SK-MEL-5 (cell line): Measurements from ENCODE around the gene KCNE4. TPM values are rescaled to one million over a fixed set of nuclear protein-coding genes. Genes with fewer than 3 reads are reported as not detected.

ENCODE experiments used
- DNase-seq: peaks from one replicate; pipeline ENCODE4 v3.0.0-alpha.2; 2016; ENCODE audit warnings: low read depth, low spot score
- in situ Hi-C: cut with HindIII; loops from 2 replicates; pipeline ENCODE4 v1.10.0; 2016; ENCODE audit warnings: low sequenced_read_pairs, high pct_unique_total_duplicates, low pct_unique_long_range_greater_than_20kb
- total RNA-seq: library from RNA; depleted of rRNA; stranded (reverse); fragments of >200 nt; shearing (Covaris generic); gene quantifications from 2 replicates; pipeline ENCODE4 v1.2.3, GENCODE V29; 2014

KCNE4 gene
- total RNA-seq, 1 experiment from 2014 or later, result 13.7 TPM

DNA sequence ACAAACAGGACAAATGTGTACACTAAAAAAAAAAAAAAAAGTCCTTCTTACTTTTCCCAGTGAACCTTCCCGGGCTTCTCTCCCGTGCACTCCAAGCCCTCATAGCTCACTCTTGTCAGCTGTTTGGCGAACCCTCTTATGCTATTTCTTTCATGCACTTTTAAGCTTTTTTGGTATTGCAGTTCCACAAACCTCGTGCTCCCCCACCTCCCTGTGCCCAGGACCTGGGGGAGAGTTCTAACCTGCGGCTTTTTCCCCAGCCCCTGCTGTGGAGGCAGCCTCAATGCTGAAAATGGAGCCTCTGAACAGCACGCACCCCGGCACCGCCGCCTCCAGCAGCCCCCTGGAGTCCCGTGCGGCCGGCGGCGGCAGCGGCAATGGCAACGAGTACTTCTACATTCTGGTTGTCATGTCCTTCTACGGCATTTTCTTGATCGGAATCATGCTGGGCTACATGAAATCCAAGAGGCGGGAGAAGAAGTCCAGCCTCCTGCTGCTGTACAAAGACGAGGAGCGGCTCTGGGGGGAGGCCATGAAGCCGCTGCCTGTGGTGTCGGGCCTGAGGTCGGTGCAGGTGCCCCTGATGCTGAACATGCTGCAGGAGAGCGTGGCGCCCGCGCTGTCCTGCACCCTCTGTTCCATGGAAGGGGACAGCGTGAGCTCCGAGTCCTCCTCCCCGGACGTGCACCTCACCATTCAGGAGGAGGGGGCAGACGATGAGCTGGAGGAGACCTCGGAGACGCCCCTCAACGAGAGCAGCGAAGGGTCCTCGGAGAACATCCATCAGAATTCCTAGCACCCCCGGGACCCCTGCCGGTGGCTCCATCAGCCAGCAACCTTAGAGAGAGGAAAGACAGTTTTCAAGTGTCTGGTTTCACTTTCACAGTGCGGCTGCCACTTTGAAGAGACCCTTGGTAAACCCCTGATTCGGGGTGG is 826 bp downstream of the KCNE4 start:
- in situ Hi-C loops, result no loop called here
- no peak for DNase-seq

DNA sequence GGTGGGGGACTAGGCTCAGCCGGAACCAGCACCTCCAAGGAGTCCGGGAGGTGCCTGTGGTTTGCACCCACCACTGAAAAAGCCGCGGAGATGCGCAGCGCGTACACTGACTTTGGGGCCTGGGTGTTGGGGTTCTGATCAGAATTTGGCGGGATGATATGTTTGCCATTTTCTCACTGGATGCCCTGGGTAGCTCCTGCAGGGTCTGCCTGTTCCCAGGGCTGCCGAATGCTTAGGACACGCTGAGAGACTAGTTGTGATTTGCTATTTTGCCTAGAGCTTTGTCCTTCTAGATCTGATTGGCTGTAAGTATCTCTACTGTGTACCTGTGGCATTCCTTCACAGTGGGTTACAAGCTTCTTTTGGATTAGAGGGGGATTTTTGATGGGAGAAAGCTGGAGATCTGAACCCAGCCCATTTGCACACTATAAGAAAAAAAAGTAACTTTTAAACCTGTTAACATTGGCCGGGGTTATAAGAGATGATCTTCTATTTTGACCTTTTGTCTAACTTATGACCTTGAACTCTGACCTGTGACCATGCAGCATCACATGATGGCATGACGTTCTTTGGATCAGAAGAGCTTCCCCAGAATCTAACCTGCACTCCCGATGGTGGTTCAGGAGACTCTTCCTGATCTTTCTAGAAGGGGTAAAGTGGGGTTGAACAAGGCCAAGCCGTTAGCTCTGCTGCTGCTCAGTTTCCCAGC is 1.6 kb downstream of the KCNE4 start:
- in situ Hi-C loops, result no loop called here
- DNase-seq, result no peak

DNA sequence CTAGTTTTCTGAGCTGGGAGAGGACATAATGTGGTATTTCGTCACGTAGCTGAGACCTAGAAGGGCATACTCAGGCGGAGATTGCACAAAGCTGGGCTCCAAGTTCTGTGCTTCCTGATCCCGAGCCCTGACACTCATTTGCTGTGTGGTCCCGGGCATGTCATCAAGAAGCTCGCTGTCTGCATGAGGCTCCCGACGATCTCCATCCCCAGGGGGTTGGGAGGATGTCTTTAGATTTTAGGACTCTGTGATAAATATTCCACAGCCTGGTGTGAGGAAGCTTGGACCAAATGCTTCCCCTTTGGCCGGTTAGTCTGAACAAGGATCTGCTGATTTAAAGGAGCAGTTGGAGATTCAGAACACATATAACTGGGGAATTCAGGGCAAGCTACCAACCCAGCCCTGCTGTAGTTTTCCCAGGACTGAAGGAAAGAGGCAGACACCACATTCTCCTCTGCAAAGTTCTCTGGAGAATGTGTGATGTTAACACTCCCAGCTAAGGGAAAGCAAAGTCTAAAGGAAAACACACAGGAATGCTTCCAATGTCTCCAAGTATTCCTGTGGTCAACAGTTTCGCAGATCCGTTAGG is 2.3 kb downstream of the KCNE4 start:
- peak; percentile 19 for DNase-seq
- in situ Hi-C loops, result no loop called here

DNA sequence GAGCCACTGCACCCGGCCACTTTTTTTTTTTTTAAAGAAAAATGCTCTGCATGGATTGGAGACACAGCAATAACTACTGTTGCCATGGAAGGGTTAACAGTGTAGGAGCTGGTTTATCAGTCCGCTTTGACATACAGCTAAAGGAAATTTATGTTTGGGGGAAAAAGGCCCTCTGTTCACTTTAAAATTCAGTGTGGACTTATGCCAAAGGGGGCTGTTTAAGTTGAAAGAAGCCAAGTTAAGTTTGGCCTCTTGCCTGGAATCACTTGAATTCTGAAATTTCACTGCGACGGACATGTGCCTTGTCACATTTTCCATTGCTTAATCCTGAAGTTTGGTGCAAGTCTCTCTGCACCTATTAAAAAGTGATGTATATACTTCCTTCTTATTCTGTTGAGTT is 3.1 kb downstream of the KCNE4 start:
- DNase-seq, result peak; percentile 77
- in situ Hi-C loops, result no loop called here

DNA sequence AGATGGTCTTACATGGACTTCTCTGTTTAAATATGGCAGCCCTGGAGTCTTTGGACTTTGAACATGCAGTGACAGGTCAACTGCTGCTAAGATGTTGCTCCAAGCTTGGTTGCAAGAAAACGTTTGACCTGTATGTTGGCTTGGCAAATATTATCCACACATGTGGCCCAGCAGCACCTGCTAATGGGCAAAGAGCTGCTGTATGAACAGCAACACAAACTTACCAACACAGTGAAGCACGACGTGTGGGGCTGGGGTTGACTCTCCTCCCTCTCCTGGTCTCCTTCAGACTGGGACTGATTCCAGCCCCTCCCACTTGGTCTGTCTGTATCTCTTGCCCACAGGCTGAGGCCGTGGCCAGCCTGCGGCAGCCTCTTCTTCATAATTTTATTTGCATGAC is 3.8 kb downstream of the KCNE4 start:
- peak; percentile 56 for DNase-seq
- in situ Hi-C loops, result no loop called here

DNA sequence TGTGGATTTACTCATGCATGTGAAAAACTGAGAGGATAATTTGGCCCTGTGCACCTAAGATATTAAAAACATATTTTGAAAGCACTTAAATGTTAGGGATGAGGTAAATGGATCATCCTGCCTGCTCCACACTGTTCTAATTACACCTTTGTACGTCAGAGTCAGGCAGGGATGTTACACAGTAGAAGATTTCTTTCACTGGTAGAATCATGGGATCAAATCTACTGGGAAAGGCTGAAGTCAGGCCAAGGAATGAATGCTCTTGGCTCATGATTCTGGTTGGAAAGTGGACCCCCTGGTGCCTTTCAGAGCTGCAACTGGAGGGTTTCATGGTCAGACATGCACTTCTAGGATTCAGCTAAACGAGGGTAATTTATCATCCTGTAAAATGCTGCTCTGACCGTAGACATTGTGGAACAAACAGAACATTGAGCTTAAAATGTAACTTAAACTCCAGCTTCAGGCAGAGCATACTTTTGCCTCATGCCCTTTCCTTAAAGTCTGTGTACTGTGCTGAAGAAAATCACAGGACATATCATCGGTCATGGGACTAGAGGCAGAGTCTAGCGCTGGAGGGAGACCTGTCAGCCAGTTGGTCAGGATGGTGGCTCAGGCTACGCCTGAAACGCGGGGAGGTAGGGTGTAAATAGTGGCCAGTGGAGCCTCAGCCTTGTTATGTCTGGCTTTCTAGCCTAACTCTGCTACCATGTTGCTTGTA is 4.9 kb downstream of the KCNE4 start:
- peak; percentile 95 for DNase-seq
- in situ Hi-C loops, result no loop called here

DNA sequence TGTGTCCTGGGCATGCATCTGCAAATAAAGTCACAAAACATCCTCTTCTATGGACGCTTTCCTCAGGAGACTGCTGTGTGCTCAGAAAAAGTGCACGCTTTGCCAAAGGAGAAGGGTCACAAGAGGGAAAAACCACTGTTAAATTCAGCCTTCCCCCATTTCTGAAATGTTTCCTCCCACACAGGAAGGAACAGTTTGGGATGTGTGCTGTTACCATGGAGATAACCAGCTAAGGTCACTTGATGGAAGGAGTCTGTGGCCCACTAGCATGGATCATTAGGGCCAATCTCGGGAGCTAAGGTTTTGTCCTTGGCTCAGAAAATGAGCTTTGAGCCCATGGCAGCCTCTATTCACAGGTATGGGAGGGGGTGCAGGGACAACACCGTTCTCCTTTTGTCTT is 5.6 kb downstream of the KCNE4 start:
- in situ Hi-C loops, result no loop called here
- DNase-seq, result peak; percentile 39

DNA sequence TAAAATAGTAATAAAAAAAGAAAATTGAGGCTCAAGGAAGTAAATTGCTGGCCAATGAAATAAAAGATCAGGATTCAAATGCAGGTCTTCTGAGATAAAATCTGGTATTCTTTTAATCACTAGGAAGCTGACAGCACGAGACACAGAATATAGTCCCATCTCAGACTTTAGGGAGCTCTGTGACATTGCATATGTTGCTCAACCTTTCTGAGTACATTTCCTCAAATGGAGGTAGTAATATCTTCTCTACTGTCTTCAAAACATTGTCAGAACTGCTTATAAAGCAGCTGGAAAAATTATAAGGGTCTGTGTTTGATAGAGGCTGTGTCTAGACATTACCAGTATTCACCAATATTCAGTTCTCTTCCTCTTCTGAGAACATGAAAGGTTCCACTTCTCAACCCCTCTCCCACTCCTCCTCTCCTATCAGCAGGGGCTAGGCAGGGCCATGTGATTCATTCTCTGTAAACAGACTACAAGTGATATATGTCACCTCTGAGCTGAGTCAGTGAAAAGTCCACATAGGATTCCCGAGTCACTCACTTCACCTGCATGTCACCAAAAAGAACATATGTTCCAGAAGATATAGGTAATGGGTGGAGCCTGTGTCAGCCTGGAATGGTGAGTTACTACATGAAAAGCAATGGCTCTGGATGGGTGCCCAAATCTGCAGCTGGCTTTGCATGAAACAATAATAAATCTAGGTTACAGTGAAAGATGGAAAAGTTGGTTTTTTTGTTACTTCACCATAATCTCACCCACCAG is 7.1 kb downstream of the KCNE4 start:
- no peak for DNase-seq
- in situ Hi-C loops, result no loop called here

DNA sequence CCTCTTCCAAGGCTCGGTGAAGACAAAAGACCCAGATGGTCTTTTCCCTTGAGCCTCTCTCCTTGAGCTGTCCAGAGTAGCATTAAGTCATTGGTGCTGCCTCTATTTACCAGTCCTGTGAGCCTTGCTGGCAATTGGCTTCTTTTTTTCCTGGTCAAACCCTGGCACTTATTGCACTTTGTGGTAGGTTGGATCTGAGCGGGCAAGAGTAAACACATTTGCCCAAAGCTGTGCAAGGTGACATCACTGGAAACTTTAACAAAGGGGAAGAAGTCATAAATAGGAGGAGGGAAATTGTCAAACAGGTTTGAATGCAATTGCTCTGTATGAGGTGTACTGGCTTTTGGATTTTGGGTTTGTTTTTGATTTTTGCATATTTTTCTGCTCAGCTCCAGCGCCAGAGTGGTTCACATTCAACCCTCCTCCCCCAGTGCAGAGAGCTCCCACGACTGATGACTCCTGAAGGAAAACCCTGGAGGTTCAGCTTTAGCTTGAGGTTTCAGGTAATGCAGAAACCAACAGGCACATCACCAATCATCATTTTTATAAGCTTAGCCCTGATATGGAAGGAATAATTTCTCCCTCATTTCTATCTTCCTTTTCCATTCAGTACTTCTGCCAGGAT is 8.3 kb downstream of the KCNE4 start:
- in situ Hi-C loops, result no loop called here
- DNase-seq, result no peak

DNA sequence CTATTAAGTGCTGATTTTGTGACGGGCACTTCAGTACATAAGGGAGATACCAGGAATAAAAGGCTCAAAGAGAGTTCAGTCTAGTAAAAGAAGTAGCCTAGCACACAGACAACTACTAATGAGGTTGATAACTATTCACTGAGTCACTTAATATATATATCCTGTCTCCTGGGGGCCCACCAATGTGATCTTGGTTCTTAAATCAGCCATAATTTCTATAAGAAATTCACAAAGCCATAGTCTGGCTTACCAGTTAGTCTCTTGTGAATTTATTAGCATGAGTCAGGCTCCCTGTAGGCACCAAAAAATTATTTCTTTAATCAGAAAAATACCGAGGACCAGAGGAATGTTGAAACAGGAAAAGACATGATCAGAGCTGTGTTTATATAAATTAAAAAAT is 10.4 kb downstream of the KCNE4 start:
- in situ Hi-C loops, result no loop called here
- DNase-seq, result no peak

DNA sequence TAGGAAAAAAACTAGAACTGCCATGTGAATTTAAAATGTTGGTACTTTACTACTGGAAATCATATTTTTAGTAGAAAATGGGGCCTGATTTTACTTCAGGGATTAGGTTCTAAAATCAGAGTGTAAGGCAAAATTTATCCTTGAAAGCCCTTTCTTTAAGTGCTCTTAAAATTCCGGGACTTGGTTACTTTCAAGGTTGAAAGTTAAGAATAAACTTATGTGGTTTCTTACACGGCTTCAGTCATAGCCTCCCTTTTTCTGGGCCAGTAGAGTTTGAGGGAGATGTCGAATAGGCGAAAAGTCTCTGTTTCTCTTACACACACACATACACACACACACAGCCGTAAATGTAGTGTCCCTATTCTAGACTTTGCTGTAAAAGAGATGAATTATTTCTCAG is 13.1 kb downstream of the KCNE4 start:
- DNase-seq, result no peak
- in situ Hi-C loops, result no loop called here

DNA sequence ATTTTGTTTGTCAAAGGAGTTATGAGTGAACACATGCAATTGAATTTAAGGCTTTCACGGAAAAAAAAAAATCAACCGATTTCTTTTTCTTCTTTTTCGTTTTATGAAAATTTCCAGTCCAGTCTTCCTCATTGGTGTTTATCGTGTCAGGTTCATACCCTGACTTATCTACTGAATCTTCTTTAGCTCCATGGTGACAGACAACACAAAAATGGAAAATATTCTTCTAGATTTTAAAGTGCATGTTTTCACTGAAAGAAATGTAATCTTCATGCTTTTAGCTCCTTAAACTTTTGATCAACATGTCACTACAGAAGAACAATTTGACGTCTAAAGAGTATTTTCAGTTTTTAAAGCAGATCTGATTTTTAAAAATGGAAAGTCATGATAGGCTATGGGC is 14.7 kb downstream of the KCNE4 start:
- DNase-seq, result no peak
- in situ Hi-C loops, result no loop called here

DNA sequence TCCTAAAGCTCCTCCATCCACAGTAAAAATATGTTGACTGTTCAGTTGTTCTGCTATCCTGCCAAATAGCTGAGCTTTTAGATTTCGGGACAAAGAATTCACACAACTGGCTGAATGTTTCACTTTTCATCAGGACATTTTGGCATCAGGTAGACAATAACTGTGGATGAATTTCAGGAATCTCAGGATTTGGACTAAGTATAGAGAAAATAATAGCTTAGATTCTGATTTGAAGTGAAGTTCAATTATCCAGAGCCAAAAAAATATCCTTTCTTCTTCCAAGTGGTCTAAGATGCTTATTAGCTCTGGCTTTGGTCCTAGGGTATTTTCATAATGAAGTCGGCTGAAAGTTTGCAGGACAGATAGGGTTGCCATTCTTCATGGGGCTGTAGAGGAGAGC is 16.1 kb downstream of the KCNE4 start:
- in situ Hi-C loops, result no loop called here
- no peak for DNase-seq

DNA sequence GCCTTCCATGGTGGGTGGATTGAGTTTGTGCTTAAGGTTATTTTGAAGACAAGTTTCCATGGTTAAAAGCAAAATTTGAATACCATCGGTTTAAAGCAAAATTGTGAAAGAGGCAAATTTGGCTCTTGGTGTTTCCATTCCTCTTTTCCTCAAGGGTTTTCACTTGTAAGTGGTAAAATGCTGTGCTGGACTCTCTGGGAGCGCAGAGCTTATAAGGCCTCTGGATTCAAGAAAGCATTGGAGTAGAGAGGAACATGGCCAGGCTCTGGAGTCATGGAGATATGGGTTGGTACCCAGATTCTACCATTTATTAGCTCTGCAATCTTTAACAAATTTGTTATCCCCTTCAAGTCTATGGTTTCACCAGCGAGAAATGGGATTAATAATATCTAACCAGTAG is 17.5 kb downstream of the KCNE4 start:
- DNase-seq, result no peak
- in situ Hi-C loops, result no loop called here

DNA sequence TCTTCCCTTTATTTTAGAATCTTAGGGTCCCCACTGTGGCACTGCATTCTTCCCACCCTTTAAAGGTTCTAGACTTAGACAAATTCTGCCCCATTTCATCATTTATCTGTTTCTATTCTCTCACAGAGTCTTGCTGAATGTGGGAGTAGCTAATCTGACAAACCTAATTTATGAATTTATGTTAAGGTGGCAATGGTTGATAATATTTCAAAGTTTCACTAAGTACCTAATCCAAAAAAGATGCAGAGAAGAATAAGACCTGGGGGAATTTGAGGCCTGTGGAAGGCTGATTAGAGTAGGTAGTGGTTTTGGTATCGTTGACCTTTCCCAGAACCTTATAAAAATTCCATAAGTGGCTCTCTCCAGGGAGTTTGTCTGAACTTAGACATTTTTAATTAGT is 18.0 kb downstream of the KCNE4 start:
- in situ Hi-C loops, result no loop called here
- no peak for DNase-seq

DNA sequence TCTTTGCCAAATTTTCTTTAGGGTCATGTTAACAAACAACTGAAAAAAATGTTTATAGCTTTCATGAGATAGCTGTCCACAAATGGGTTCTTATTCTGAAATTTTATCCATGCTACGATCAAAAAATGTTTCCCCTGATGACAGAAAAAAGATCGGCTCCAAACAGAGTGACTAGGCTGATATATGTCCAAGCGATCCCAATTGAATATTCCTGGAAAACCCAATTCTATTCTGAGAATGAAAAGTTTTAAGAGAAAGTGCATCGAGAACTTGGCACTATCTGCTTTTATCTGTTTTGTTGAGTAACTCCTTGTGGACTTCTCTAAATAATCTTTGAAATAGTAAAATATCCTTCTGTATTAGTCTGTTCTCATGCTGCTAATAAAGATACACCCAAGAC is 19.1 kb downstream of the KCNE4 start:
- in situ Hi-C loops, result no loop called here
- DNase-seq, result no peak

DNA sequence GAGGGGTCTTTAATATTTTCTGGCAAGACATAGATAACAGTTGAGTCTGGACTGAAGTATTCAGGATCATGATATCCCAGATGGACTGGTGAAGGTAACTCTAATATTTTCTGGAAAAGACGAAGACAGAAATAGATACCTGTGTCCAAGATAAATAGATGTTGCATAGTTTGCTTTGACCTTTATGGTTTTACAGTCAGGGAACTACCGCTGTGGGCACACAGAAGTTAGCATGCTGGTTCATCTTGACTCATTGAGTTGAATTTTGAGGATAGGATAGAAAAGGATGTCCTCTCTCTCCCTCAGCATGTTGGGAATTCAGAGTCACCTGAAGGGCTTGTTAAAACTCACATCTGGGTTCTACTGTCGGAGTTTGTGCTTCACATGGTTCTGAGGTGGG is 20.8 kb downstream of the KCNE4 start:
- in situ Hi-C loops, result no loop called here
- no peak for DNase-seq
